HCT116 (cell line): Measurements from ENCODE around the gene MAMLD1. TPM values are rescaled to one million over a fixed set of nuclear protein-coding genes. Genes with fewer than 3 reads are reported as not detected.

Source experiments
- ATAC-seq: fragments of 200-7000 bp; cut with Tn5 transposase; 2 replicates; pipeline ENCODE4 v1.9.1; 2020; ENCODE audit warnings: mild to moderate bottlenecking, moderate library complexity
- BruUV-seq: library from RNA; stranded (reverse); fragments of 400-500 nt; replicated peaks from 2 replicates; lab custom pipeline; 2021; lab: Mats Ljungman, UMichigan
- CTCF ChIA-PET: fragments of 300-600 bp; sonication (Branson Sonifier 250); formaldehyde crosslinking; loops from one replicate; lab custom pipeline; 2021; ENCODE audit warnings: antibody characterized with exemption; lab: Charles Lee
- POLR2A ChIA-PET: fragments of 300-600, 350-600 bp; sonication (Branson Sonifier 250); formaldehyde crosslinking; loops from one replicate; lab custom pipeline; 2021; ENCODE audit warnings: antibody characterized with exemption; lab: Charles Lee
- RAD21 ChIA-PET, 2 experiments: fragments of 300-600 bp; sonication (Branson Sonifier 250); formaldehyde crosslinking; loops; one replicate each; lab custom pipeline; 2023; ENCODE audit warnings: low total read pairs in 2 of 2; ENCODE audit not compliant: uncharacterized antibody in 2 of 2, unreplicated experiment in 2 of 2, low non-redundant PET in 1 of 2; lab: Charles Lee
- DNase-seq: peaks from one replicate; pipeline ENCODE4 v3.0.0-alpha.2; 2010; ENCODE audit warnings: low read depth, low spot score
- H2AFZ ChIP-seq: fragments of 200-600 bp; shearing (Covaris generic), sonication (generic); 2 replicates; pipeline ENCODE4 v1.6.1; 2017; ENCODE audit warnings: low read depth, mixed run types, mixed read lengths, antibody characterized with exemption, low read length; ENCODE audit not compliant: poor library complexity, severe bottlenecking
- H3K27ac ChIP-seq: 2 replicates; pipeline ENCODE4 v1.5.1; 2012; ENCODE audit warnings: low read depth, low read length
- H3K27me3 ChIP-seq: fragments of 200-600 bp; sonication (generic); 2 replicates; pipeline ENCODE4 v1.6.1; 2016; ENCODE audit warnings: mixed run types, low read length, mixed read lengths; ENCODE audit not compliant: insufficient read depth
- H3K36me3 ChIP-seq, 2 experiments: fragments of 200-500 bp in 1 of 2; fragments of 200-600 bp in 1 of 2; sonication (Bioruptor generic) in 1 of 2; sonication (generic) in 1 of 2; 2 replicates each; pipeline versions ENCODE4 v1.5.1 to v1.6.1; 2014 to 2016; ENCODE audit warnings: low read length in 2 of 2, inconsistent platforms in 1 of 2, mixed read lengths in 1 of 2, mixed run types in 1 of 2; ENCODE audit not compliant: insufficient read depth in 2 of 2, control insufficient read depth in 1 of 2
- H3K4me1 ChIP-seq, 2 experiments: fragments of 200-600 bp in 1 of 2; sonication (generic) in 1 of 2; 2 replicates each; pipeline versions ENCODE4 v1.5.1 to v1.6.1; 2012 to 2017; ENCODE audit warnings: low read length in 2 of 2, inconsistent platforms in 1 of 2, mild to moderate bottlenecking in 1 of 2, mixed read lengths in 1 of 2, mixed run types in 1 of 2, moderate library complexity in 1 of 2; ENCODE audit not compliant: insufficient read depth in 2 of 2, control insufficient read depth in 1 of 2
- H3K4me2 ChIP-seq: fragments of 200-600 bp; sonication (generic); 2 replicates; pipeline ENCODE4 v1.6.1; 2017; ENCODE audit warnings: mixed run types, low read length, mixed read lengths
- H3K4me3 ChIP-seq, 2 experiments: fragments of 200-600 bp in 1 of 2; sonication (generic) in 1 of 2; replicated peaks in 1 of 2; 2 replicates each; pipeline ENCODE4 v1.5.1; 2011 to 2016; ENCODE audit warnings: low read length in 2 of 2, control low read depth in 1 of 2, low read depth in 1 of 2, mild to moderate bottlenecking in 1 of 2, mixed read lengths in 1 of 2, mixed run types in 1 of 2
- H3K79me2 ChIP-seq: fragments of 200-600 bp; sonication (generic); 2 replicates; pipeline ENCODE4 v1.6.1; 2017; ENCODE audit warnings: mild to moderate bottlenecking, mixed run types, low read length, moderate library complexity, mixed read lengths; ENCODE audit not compliant: insufficient read depth
- H3K9ac ChIP-seq: fragments of 200-600 bp; sonication (generic); 2 replicates; pipeline ENCODE4 v1.6.1; 2016; ENCODE audit warnings: low read length, mixed read lengths
- H3K9me2 ChIP-seq: fragments of 200-600 bp; sonication (generic), shearing (Covaris generic); 2 replicates; pipeline ENCODE4 v1.6.1; 2017; ENCODE audit warnings: mixed run types, mild to moderate bottlenecking, moderate library complexity; ENCODE audit not compliant: insufficient read depth
- H3K9me3 ChIP-seq, 2 experiments: fragments of 200-500 bp in 1 of 2; fragments of 200-600 bp in 1 of 2; sonication (Bioruptor generic) in 1 of 2; sonication (generic) in 1 of 2; 2 replicates each; pipeline ENCODE4 v1.6.1; 2014 to 2017; ENCODE audit warnings: low read length in 2 of 2, mixed read lengths in 2 of 2, inconsistent platforms in 1 of 2, low read depth in 1 of 2, mild to moderate bottlenecking in 1 of 2, mixed run types in 1 of 2, moderate library complexity in 1 of 2; ENCODE audit not compliant: control insufficient read depth in 1 of 2, insufficient read depth in 1 of 2
- H4K20me1 ChIP-seq: fragments of 200-600 bp; sonication (generic), shearing (Covaris generic); 2 replicates; pipeline ENCODE4 v1.6.1; 2017; ENCODE audit warnings: mixed run types, mild to moderate bottlenecking, moderate library complexity; ENCODE audit not compliant: insufficient read depth
- ATF3 ChIP-seq: IDR thresholded peaks from 2 replicates; pipeline ENCODE4 v1.6.1; 2012
- CBX3 ChIP-seq: IDR thresholded peaks from 2 replicates; pipeline ENCODE4 v1.6.1; 2012; ENCODE audit warnings: low read depth
- CEBPB ChIP-seq: IDR thresholded peaks from 2 replicates; pipeline ENCODE4 v1.6.1; 2012; ENCODE audit warnings: low read depth
- ELF1 ChIP-seq: IDR thresholded peaks from 2 replicates; pipeline ENCODE4 v1.6.1; 2012; ENCODE audit warnings: low read depth, borderline replicate concordance
- EZH2 ChIP-seq: fragments of 200-600 bp; sonication (generic); IDR thresholded peaks from 2 replicates; pipeline ENCODE4 v1.6.1; 2017; ENCODE audit warnings: antibody characterized with exemption, mixed run types
- FOSL1 ChIP-seq: IDR thresholded peaks from 2 replicates; pipeline ENCODE4 v1.6.1; 2012; ENCODE audit warnings: low read depth
- POLR2A ChIP-seq: IDR thresholded peaks from 2 replicates; pipeline ENCODE4 v1.7.0; 2011; ENCODE audit warnings: borderline replicate concordance; ENCODE audit not compliant: insufficient read depth, insufficient read length; ENCODE audit errors: extremely low read depth
- SIN3A ChIP-seq: IDR thresholded peaks from 2 replicates; pipeline ENCODE4 v1.6.1; 2012; ENCODE audit warnings: low read depth
- SP1 ChIP-seq: IDR thresholded peaks from 2 replicates; pipeline ENCODE4 v1.6.1; 2012; ENCODE audit warnings: low read depth
- SRF ChIP-seq: IDR thresholded peaks from 2 replicates; pipeline ENCODE4 v1.6.1; 2012; ENCODE audit warnings: low read depth
- TCF7L2 ChIP-seq: IDR thresholded peaks from 2 replicates; pipeline ENCODE4 v1.7.0; 2011; ENCODE audit warnings: borderline replicate concordance, inconsistent platforms; ENCODE audit not compliant: insufficient read depth, insufficient read length; ENCODE audit errors: extremely low read depth
- YY1 ChIP-seq: IDR thresholded peaks from 2 replicates; pipeline ENCODE4 v1.6.1; 2011; ENCODE audit warnings: low read length, low read depth, moderate library complexity, mild to moderate bottlenecking; ENCODE audit not compliant: insufficient replicate concordance; ENCODE audit errors: extremely low read depth
- ZBTB33 ChIP-seq: IDR thresholded peaks from 2 replicates; pipeline ENCODE4 v1.6.1; 2011; ENCODE audit warnings: mild to moderate bottlenecking, low read length, moderate library complexity; ENCODE audit not compliant: insufficient replicate concordance; ENCODE audit errors: extremely low read depth
- ZNF274 ChIP-seq: fragments of 200-500 bp; sonication (Bioruptor generic); IDR thresholded peaks from 2 replicates; pipeline ENCODE4 v1.6.1; 2014; ENCODE audit warnings: mild to moderate bottlenecking, low read depth, low read length, inconsistent platforms
- intact Hi-C: fragments of 100-400 bp; cut with micrococcal nuclease; formaldehyde crosslinking; loops from 2 replicates; pipeline ENCODE4 v1.10.0; 2022
- total RNA-seq: library from RNA; stranded (reverse); gene quantifications from one replicate; pipeline ENCODE4 v1.2.1, GENCODE V29; 2021; ENCODE audit not compliant: unreplicated experiment

Gene MAMLD1
- total RNA-seq, 1 experiment from 2014 or later: 3.6 TPM

- TF ChIP-seq EZH2 (no peak), SIN3A (no peak), ZNF274 (no peak), ZBTB33 (no peak), SP1 (no peak), CBX3 (no peak), POLR2A (no peak), ATF3 (no peak), FOSL1 (no peak), SRF (no peak), CEBPB (no peak), YY1 (no peak), TCF7L2 (no peak), ELF1 (no peak)
- Histone ChIP-seq H3K9me3 (no peaks in the 10 kb centered on the region), H3K9ac (no peak overlapping the region), H3K4me3 (no peak overlapping the region), H3K27ac (no peak overlapping the region), H3K79me2 (no peaks in the 10 kb centered on the region), H3K36me3 (no peaks in the 10 kb centered on the region), H3K4me1 (no peaks in the 10 kb centered on the region), H3K27me3 (no peaks in the 10 kb centered on the region), H3K4me2 (no peak overlapping the region), H3K9me2 (no peaks in the 10 kb centered on the region), H2AFZ (no peak overlapping the region), H4K20me1 (no peaks in the 10 kb centered on the region)
- DNase-seq (no peak), ATAC-seq (no peak)
- intact Hi-C loops: no loop called here
- BruUV-seq: no TSS peak
- ChIA-PET POLR2A (no interaction called here), RAD21 (no interaction called here), CTCF (no interaction called here)
Measured at GRCh38 chrX:150405006-150405405, 41.9 kb downstream of the MAMLD1 start.
